Panc1 (cell line): ENCODE results near the gene PRKAA1.
"Not testable (repeated sequence)": the region's sequence is repeated elsewhere in the genome, so short reads cannot be mapped to it uniquely, and the experiment has no call there.

Source experiments
- CTCF ChIP-seq: fragments of 450-650 bp; IDR thresholded peaks from 2 replicates; pipeline ENCODE4 v1.5.1; 2017; ENCODE audit warnings: mild to moderate bottlenecking
- POLR2AphosphoS5 ChIP-seq: IDR thresholded peaks from 2 replicates; pipeline ENCODE4 v1.6.1; 2012; ENCODE audit warnings: mild to moderate bottlenecking, low read depth, low read length, moderate library complexity
- SIN3A ChIP-seq: IDR thresholded peaks from 2 replicates; pipeline ENCODE4 v1.6.1; 2012; ENCODE audit warnings: low read depth, mild to moderate bottlenecking, low read length, moderate library complexity, borderline replicate concordance; ENCODE audit not compliant: insufficient read depth
- TCF7L2 ChIP-seq: IDR thresholded peaks from 2 replicates; pipeline ENCODE4 v1.6.1; 2011; ENCODE audit warnings: mild to moderate bottlenecking, low read depth, low read length, inconsistent platforms
- TF ChIP-seq, protein P1 (sequence below), 2 experiments: IDR thresholded peaks; 2 replicates each; pipeline ENCODE4 v1.6.1; 2011 to 2012; ENCODE audit warnings: low read depth in 2 of 2, control low read depth in 1 of 2, low read length in 1 of 2, mild to moderate bottlenecking in 1 of 2, moderate library complexity in 1 of 2; ENCODE audit not compliant: insufficient read depth in 1 of 2

DNA sequence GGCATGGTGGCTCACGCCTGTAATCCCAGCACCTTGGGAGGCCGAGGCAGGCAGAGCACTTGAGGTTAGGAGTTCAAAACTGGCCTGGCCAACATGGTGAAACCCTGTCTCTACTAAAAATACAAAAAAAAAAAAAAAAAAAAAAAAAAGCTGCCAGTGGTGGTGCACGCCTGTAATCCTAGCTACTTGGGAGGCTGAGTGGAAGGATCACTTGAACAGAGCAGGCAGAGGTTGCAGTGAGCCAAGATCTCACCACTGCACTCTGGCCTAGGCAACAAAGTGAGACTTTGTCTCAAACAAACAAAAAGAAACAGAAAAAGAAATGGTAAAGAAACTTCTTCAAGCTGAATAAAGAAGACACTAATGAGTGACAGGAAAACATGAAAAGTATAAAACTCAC is 11.5 kb downstream of the PRKAA1 start:
- TF ChIP-seq, protein P1, sequence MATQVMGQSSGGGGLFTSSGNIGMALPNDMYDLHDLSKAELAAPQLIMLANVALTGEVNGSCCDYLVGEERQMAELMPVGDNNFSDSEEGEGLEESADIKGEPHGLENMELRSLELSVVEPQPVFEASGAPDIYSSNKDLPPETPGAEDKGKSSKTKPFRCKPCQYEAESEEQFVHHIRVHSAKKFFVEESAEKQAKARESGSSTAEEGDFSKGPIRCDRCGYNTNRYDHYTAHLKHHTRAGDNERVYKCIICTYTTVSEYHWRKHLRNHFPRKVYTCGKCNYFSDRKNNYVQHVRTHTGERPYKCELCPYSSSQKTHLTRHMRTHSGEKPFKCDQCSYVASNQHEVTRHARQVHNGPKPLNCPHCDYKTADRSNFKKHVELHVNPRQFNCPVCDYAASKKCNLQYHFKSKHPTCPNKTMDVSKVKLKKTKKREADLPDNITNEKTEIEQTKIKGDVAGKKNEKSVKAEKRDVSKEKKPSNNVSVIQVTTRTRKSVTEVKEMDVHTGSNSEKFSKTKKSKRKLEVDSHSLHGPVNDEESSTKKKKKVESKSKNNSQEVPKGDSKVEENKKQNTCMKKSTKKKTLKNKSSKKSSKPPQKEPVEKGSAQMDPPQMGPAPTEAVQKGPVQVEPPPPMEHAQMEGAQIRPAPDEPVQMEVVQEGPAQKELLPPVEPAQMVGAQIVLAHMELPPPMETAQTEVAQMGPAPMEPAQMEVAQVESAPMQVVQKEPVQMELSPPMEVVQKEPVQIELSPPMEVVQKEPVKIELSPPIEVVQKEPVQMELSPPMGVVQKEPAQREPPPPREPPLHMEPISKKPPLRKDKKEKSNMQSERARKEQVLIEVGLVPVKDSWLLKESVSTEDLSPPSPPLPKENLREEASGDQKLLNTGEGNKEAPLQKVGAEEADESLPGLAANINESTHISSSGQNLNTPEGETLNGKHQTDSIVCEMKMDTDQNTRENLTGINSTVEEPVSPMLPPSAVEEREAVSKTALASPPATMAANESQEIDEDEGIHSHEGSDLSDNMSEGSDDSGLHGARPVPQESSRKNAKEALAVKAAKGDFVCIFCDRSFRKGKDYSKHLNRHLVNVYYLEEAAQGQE (IDR thresholded peaks at IDR 0.05; ENCODE audit: insufficient read depth in 1 of 2, low read depth in 2 of 2, low read length in 1 of 2) = not testable (repeated sequence)
- not testable (repeated sequence) for TF ChIP-seq CTCF, POLR2AphosphoS5, TCF7L2, SIN3A
